ENCODE measurements around the gene STXBP6.

GRCh38 chr14:24801024-24801423 lies 248.9 kb downstream of the STXBP6 start:
- TF ChIP-seq CTCF (IDR thresholded peaks at IDR 0.05) (no peak), POLR2A (IDR thresholded peaks at IDR 0.05) (no peak)
